GM21737 (cell line): ENCODE data around the gene TBC1D19.
"Not testable (repeated sequence)": the region's sequence is repeated elsewhere in the genome, so short reads cannot be mapped to it uniquely, and the experiment has no call there.

Experiments
- ATAC-seq: cut with Tn5 transposase; IDR thresholded peaks from one replicate; pipeline ENCODE4 v1.9.1; 2021; ENCODE audit warnings: mild to moderate bottlenecking, moderate library complexity; ENCODE audit not compliant: unreplicated experiment

Gene TBC1D19

GRCh38 chr4:26583865-26584652 lies at the start of gene TBC1D19:
TSS of gene TBC1D19 (plus strand) at chr4:26584084. CDS start at chr4:26584194, 110 bp downstream.
- ATAC-seq = peak; percentile 100

DNA sequence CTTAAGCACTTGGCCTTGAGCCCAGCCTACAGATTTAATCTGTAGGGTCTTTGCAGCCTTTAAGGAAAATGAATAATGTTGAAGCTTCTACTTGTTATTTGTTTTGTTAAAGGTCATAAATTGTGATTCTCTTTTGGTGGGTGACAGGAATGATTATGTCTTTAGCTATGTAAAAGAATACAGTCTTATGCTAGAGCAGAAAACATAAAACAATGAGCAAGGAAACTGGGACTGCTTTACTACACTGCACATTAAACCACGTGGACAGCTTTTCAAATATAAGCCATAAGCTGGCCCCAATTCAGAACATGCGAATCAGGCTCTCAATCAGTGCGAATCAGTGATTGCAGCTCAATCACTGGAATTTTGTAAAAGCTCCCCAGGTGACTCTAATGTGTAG lies 40.9 kb upstream of the TBC1D19 start:
- ATAC-seq = no peak

- ATAC-seq = no peak
These were observed 39.5 kb upstream of the TBC1D19 start for GRCh38 chr4:26544421-26544820.

GRCh38 chr4:26548379-26548778 lies 35.5 kb upstream of the TBC1D19 start:
- ATAC-seq = not testable (repeated sequence)

DNA sequence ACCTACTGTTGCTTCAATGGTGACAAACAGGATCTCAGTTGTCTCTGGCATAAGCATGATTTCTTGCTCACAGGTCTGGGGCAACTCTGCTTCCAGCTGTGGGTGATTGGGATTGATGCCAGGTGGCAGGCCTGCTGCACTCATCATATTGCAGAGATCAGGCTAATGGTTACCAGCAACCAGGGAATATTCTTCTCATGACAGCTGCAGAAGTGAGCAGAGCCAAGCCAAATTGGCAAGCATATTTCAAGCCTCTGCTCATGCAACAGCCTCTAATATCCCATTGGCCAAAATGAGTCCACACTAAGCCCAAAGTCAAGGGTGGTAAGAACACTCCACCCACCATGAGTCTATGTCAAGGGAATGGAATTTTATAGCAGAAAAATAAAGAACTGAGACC lies 26.7 kb upstream of the TBC1D19 start:
- ATAC-seq = no peak

DNA sequence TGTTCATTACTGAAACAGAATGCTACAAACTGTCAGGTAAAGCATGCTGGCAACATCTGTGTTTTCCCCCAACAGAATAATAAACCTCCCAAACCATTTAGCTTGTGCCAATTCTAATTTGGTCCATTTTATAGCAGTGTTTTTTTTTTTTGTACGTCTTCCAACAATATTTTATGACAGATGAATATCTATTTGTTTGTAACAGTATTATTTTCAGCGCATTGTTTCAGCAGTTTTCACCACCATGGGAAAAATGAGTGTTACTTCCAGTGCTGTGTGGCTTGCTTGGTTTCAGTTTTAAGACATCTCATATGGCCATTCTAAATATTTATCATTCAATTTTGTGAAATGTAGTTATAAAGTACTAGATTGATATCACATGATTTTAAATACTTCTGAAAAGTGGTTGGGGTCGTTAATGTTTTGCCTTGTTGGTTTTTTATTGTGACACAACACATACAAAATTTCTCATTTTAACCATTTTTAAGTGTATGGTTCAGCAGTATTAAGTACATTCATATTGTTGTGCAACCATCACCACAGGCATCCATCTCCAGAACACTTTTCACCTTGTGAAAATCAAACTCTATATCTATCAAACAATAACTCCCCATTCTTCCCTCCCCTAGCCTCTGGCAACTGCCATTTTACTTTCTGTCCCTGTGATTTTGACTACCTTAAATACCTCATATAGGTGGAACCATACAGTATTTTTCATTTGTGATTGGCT lies 25.6 kb upstream of the TBC1D19 start:
- ATAC-seq = no peak

- no peak for ATAC-seq
These were observed 17.8 kb upstream of the TBC1D19 start for GRCh38 chr4:26566133-26566532.

DNA sequence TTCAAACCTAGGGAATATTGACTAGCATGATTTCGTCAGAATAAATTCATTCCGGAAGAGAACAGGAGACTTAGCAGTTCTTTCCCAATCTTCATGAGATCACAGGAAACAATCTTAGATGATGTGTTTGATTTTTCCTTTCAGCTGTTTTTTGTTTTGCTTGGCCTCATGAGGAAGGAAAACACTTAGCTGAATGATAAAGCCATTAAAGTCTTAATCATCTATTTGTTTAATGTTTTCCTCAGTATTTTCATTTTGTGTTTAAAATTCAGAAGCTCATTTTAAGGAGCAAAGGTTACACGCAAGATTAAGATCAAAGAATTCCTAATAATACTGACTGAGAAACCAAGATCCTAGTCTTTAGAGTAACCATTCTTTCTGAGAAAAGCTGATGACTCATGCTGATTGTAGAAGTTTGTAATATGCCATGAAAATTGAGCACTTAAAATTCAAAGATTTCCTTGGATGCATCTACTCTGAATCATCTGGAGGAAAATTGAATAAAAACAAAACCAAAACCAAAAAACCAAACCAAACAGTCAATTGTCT lies 15.4 kb upstream of the TBC1D19 start:
- ATAC-seq = no peak

- ATAC-seq = no peak
These were observed 13.3 kb upstream of the TBC1D19 start for GRCh38 chr4:26570596-26570995.

DNA sequence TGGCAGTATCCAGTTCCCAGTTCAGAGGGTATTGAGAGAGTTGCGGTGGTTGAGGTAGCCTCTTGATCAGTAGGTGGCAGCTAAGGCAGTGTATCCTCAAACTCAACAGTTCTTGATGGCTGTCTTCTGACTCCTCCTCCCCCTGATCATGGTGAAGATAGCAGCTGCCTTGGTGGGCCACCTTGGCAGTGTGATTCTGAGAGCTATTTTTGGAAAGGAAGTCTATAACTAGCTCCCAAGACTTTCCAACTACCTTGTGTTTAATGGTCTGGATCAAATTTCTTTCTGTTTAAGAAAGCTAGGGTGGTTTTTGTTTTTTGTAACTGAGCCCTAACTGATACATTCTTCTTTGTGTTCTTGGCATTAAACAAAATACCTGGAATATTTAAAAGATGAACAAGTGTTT lies 10.5 kb upstream of the TBC1D19 start:
- no peak for ATAC-seq

DNA sequence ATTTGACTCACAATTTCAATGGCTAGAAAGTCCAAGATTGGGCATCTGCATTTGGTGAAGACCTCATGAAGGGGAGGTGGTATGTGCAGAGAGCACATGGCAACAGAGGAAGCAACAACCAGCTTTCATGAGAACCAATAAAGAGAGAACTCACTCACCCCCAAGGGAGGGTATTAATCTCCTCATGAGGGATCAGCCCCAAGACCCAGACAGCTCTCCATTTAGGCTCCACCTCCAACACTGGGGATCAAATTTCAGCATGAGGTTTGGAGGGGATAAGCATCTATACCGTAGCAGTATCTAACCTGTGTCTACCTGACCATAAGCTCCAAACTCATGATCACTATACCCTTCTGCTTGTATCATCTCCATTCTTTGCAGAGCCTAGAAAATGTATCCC lies 9.3 kb upstream of the TBC1D19 start:
- no peak for ATAC-seq

DNA sequence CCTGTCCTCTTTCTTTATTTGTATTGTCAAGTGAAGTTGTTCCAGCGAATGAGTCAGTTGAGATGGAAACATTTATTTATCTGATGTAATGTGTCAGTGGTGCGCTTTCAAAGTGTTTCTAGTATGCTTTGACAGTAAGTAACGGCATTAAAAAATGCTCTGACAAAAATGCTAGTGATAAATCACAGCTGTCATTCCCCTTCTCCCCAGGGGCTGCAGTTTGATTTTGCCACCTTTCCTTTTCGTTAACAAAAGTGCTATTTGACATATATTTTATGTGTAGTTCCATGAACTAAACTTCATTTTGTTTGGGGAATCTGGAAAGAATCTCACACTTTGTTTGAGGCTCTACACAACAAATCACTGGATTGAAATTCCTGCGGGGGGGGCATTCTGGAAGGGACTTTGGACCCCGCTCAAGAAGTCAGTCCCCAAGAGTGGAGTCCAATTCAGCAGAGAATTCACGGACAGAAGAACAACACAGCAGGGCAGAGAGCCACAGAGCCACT lies 7.6 kb upstream of the TBC1D19 start:
- no peak for ATAC-seq

DNA sequence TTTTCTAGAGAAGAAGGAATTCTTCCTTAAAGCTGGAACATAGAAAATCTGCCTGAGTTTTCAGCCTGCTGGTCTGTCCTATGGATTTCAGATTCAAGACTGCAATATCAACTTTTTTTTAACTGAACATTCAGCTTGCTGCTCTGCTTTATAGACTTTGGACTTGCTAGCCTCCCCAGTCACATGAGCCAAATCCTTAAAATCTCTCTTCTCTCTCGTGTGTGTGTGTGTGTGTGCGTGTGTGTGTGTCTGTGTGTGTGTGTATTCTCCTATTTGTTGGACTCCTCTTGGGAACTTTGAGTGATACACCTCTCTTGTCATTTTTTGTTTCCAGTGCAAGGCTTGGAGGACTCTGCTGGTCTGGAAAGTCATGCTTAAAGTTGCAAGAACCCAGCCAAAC lies 6.8 kb upstream of the TBC1D19 start:
- ATAC-seq = no peak

- ATAC-seq = no peak
These were observed 4.7 kb upstream of the TBC1D19 start for GRCh38 chr4:26579169-26579568.

GRCh38 chr4:26581341-26581740 lies 2.5 kb upstream of the TBC1D19 start:
- ATAC-seq = not testable (repeated sequence)

- peak; percentile 37 for ATAC-seq
These were observed 383 bp upstream of the TBC1D19 start for GRCh38 chr4:26583538-26583864.

- no peak for ATAC-seq
These were observed 841 bp downstream of the TBC1D19 start for GRCh38 chr4:26584725-26585124.

GRCh38 chr4:26589705-26590104 lies 5.8 kb downstream of the TBC1D19 start:
- ATAC-seq = no peak

- no peak for ATAC-seq
These were observed 6.8 kb downstream of the TBC1D19 start for GRCh38 chr4:26590639-26591038.

DNA sequence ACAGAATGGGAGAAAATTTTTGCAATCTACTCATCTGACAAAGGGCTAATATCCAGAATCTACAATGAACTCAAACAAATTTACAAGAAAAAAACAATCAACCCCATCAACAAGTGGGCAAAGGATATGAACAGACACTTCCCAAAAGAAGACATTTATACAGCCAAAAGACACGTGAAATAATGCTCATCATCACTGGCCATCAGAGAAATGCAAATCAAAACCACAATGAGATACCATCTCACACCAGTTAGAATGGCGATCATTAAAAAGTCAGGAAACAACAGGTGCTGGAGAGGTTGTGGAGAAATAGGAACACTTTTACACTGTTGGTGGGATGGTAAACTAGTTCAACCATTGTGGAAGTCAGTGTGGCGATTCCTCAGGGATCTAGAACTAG lies 9.7 kb downstream of the TBC1D19 start:
- ATAC-seq = not testable (repeated sequence)

GRCh38 chr4:26594371-26594770 lies 10.5 kb downstream of the TBC1D19 start:
- ATAC-seq = no peak

GRCh38 chr4:26594778-26595177 lies 10.9 kb downstream of the TBC1D19 start:
- no peak for ATAC-seq
